ENCODE measurements around the gene RBM19.
"Not testable (repeated sequence)": the region's sequence is repeated elsewhere in the genome, so short reads cannot be mapped to it uniquely, and the experiment has no call there.

Gene RBM19

GRCh38 chr12:113907446-113908180, 58.5 kb downstream of the RBM19 start:
- ChIA-PET CTCF (interaction anchor here (0.6 kb wide), 1 partner anchor 319 kb away, joined by 3 read pairs; no protein-coding TSS in a partner anchor), POLR2A (ENCODE audit: low non-redundant PET) (no interaction called here)
- no peak for TF ChIP-seq CTCF (conservative IDR thresholded peaks at IDR 0.05; ENCODE audit: low read depth)
- no peak overlapping the region for H3K27ac ChIP-seq
- DNase-seq (ENCODE audit: low spot score) = no peak

- CTCF ChIA-PET = no interaction called here
- H3K27ac ChIP-seq = no peak overlapping the region
- POLR2A ChIA-PET (ENCODE audit: low non-redundant PET) = no interaction called here
- no peak for DNase-seq (ENCODE audit: low spot score)
- TF ChIP-seq CTCF (conservative IDR thresholded peaks at IDR 0.05; ENCODE audit: low read depth) = no peak
These were observed 59.5 kb downstream of the RBM19 start for GRCh38 chr12:113906411-113907200.

- DNase-seq (ENCODE audit: low spot score) = no peak
- no peak overlapping the region for H3K27ac ChIP-seq
- CTCF ChIA-PET = no interaction called here
- TF ChIP-seq CTCF (conservative IDR thresholded peaks at IDR 0.05; ENCODE audit: low read depth) = no peak
- POLR2A ChIA-PET (ENCODE audit: low non-redundant PET) = no interaction called here
These were observed 60.3 kb downstream of the RBM19 start for GRCh38 chr12:113905829-113906228.

- no peak for DNase-seq (ENCODE audit: low spot score)
- POLR2A ChIA-PET (ENCODE audit: low non-redundant PET) = no interaction called here
- no peak overlapping the region for H3K27ac ChIP-seq
- no peak for TF ChIP-seq CTCF (conservative IDR thresholded peaks at IDR 0.05; ENCODE audit: low read depth)
- CTCF ChIA-PET = no interaction called here
These were observed 62.7 kb downstream of the RBM19 start for GRCh38 chr12:113903381-113903863.

GRCh38 chr12:113901319-113901718, 64.8 kb downstream of the RBM19 start:
- POLR2A ChIA-PET (ENCODE audit: low non-redundant PET); CTCF ChIA-PET; DNase-seq (ENCODE audit: low spot score); H3K27ac ChIP-seq: not testable (repeated sequence)

GRCh38 chr12:113900716-113901115, 65.4 kb downstream of the RBM19 start:
- CTCF ChIA-PET = interaction anchor here (0.6 kb wide), 1 partner anchor 439 kb away, joined by 3 read pairs; no protein-coding TSS in a partner anchor
- DNase-seq (ENCODE audit: low spot score) = no peak
- POLR2A ChIA-PET (ENCODE audit: low non-redundant PET) = no interaction called here
- H3K27ac ChIP-seq = no peak overlapping the region
- TF ChIP-seq CTCF (conservative IDR thresholded peaks at IDR 0.05; ENCODE audit: low read depth) = no peak
